GM13977 (cell line): ENCODE measurements around the gene SLC9A1.

Source experiments
- DNase-seq: peaks from one replicate; pipeline ENCODE4 v3.0.0; 2012; ENCODE audit warnings: low spot score
- in situ Hi-C: fragments of 300-500 bp; cut with MboI; formaldehyde crosslinking; loops from one replicate; pipeline ENCODE4 v1.12.0; 2022; ENCODE audit warnings: low sequenced_read_pairs, low pct_unique_long_range_greater_than_20kb, mixed read lengths, inconsistent platforms; ENCODE audit not compliant: unreplicated experiment
- TF ChIP-seq, protein P1 (sequence below): IDR thresholded peaks from 2 replicates; pipeline ENCODE4 v1.5.1; 2012; ENCODE audit warnings: mild to moderate bottlenecking, control low read depth; ENCODE audit not compliant: insufficient read depth; ENCODE audit errors: extremely low read depth, missing control alignments

Gene SLC9A1

GRCh38 chr1:27074175-27074780 is 80.6 kb downstream of the SLC9A1 start:
- DNase-seq, result no peak
- in situ Hi-C loops, result no loop called here
- TF ChIP-seq, protein P1, sequence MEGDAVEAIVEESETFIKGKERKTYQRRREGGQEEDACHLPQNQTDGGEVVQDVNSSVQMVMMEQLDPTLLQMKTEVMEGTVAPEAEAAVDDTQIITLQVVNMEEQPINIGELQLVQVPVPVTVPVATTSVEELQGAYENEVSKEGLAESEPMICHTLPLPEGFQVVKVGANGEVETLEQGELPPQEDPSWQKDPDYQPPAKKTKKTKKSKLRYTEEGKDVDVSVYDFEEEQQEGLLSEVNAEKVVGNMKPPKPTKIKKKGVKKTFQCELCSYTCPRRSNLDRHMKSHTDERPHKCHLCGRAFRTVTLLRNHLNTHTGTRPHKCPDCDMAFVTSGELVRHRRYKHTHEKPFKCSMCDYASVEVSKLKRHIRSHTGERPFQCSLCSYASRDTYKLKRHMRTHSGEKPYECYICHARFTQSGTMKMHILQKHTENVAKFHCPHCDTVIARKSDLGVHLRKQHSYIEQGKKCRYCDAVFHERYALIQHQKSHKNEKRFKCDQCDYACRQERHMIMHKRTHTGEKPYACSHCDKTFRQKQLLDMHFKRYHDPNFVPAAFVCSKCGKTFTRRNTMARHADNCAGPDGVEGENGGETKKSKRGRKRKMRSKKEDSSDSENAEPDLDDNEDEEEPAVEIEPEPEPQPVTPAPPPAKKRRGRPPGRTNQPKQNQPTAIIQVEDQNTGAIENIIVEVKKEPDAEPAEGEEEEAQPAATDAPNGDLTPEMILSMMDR, result no peak

GRCh38 chr1:27071049-27071416 is 83.9 kb downstream of the SLC9A1 start:
- in situ Hi-C loops, result no loop called here
- TF ChIP-seq, protein P1, result no peak
- DNase-seq, result no peak

DNA sequence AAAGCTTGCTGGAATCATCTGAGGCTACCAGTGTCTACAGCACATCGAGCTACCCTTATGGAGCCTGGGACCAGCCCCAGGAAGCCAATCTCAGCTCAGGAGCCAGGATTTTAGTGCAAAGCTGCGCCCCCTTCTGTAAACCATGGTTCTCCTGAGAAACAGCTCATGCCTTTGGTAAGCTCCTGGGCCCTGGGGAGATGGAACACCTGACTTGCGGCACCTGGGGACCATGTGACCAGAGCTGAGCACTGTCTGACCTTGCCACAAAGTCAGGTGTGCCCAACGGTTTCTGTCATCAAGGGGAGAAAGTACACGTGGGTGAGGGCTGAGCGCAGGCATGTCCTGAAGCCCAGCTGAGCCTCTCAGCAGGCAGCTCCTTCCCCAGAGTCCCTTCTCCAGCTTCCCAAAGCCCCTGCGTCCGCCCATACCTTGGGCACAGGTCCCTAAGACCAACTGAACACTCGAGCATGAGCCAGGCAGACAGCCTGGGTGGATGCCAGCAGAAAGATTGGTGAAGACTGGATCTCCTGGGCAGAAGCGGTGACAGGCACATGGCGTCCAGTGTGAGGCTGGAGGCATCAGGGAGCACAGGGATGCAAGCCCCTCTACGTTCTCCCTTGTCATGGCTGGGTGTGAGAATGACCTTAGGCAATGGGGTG is 84.4 kb downstream of the SLC9A1 start:
- TF ChIP-seq, protein P1, result no peak
- no peak for DNase-seq
- in situ Hi-C loops, result no loop called here

GRCh38 chr1:27068922-27069321 is 86.0 kb downstream of the SLC9A1 start:
- DNase-seq, result no peak
- TF ChIP-seq, protein P1, result no peak
- in situ Hi-C loops, result no loop called here

DNA sequence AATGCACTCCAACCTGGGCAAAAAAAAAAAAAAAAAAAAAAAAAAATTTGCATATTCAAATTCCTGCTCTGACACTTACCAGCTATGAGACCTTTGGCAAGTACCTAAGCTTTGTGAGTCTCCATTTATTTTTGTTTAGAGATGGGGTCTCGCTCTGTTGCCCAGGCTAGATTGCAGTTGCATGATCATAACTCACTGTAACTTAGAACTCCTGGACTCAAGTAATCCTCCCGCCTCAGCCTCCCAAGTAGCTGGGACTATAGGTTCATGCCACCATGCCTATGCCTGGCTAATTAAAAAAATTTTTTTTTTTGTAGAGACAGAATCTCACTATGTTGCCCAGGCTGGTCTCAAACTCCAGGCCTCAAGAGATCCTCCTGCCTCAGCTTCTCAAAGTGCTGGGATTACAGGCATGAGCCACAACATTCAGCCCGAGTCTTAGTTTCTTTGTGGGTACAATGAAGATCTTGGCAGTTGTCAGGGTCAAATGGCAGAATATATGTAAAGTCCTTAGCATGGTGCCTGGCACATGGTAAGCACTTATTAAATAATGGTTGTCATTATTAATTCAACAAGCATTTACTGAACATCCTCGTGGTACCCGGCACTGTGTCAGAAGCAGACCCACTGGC is 88.8 kb downstream of the SLC9A1 start:
- DNase-seq, result no peak
- TF ChIP-seq, protein P1, result no peak
- in situ Hi-C loops, result no loop called here

- in situ Hi-C loops, result no loop called here
- no peak for DNase-seq
These were observed 94.0 kb downstream of the SLC9A1 start for GRCh38 chr1:27060891-27061290.

More at GRCh38 chr1:27060891-27061290, 94.0 kb downstream of the SLC9A1 start:
- TF ChIP-seq, protein P1, result no peak
